MM.1S (cell line): Measurements from ENCODE around the gene DCST1.

ENCODE experiments used
- DNase-seq: peaks from one replicate; pipeline ENCODE4 v3.0.0-alpha.2; 2015
- H2AFZ ChIP-seq: fragments of 300-600 bp; sonication (generic); 2 replicates; pipeline ENCODE4 v1.6.0; 2016; ENCODE audit warnings: antibody characterized with exemption, low read length
- H3F3A ChIP-seq: fragments of 300-600 bp; sonication (generic); 2 replicates; pipeline ENCODE4 v1.6.1; 2016; ENCODE audit warnings: mild to moderate bottlenecking, antibody characterized with exemption, low read length, moderate library complexity, mixed read lengths; ENCODE audit not compliant: insufficient read depth
- H3K27ac ChIP-seq: fragments of 300-600 bp; sonication (generic); 2 replicates; pipeline ENCODE4 v1.5.1; 2016; ENCODE audit warnings: mild to moderate bottlenecking, low read length
- H3K27me3 ChIP-seq: fragments of 300-600 bp; sonication (generic); replicated peaks from 2 replicates; pipeline ENCODE4 v1.6.0; 2016; ENCODE audit warnings: low read length; ENCODE audit not compliant: insufficient read depth
- H3K36me3 ChIP-seq: fragments of 300-600 bp; sonication (generic); replicated peaks from 2 replicates; pipeline ENCODE4 v1.6.1; 2016; ENCODE audit warnings: mild to moderate bottlenecking, low read length, mixed read lengths; ENCODE audit not compliant: insufficient read depth
- H3K4me1 ChIP-seq: fragments of 300-600 bp; sonication (generic); 2 replicates; pipeline ENCODE4 v1.6.1; 2016; ENCODE audit warnings: low read length, mixed read lengths
- H3K4me2 ChIP-seq: fragments of 300-600 bp; sonication (generic); 2 replicates; pipeline ENCODE4 v1.6.0; 2016; ENCODE audit warnings: low read depth, low read length
- H3K4me3 ChIP-seq: fragments of 300-600 bp; sonication (generic); 2 replicates; pipeline ENCODE4 v1.5.1; 2016; ENCODE audit warnings: low read length, mixed read lengths
- H3K79me2 ChIP-seq: fragments of 300-600 bp; sonication (generic); 2 replicates; pipeline ENCODE4 v1.6.1; 2016; ENCODE audit warnings: mixed run types, low read length, mixed read lengths
- H3K9ac ChIP-seq: fragments of 300-600 bp; sonication (generic); 2 replicates; pipeline ENCODE4 v1.6.1; 2016; ENCODE audit warnings: low read length, mixed read lengths
- H3K9me2 ChIP-seq: fragments of 300-600 bp; sonication (generic); replicated peaks from 2 replicates; pipeline ENCODE4 v1.6.1; 2016; ENCODE audit warnings: mild to moderate bottlenecking, low read length, mixed read lengths; ENCODE audit not compliant: insufficient read depth
- H3K9me3 ChIP-seq: fragments of 300-600 bp; sonication (generic); replicated peaks from 2 replicates; pipeline ENCODE4 v1.6.1; 2016; ENCODE audit warnings: mild to moderate bottlenecking, low read length, mixed read lengths; ENCODE audit not compliant: insufficient read depth
- H4K20me1 ChIP-seq: fragments of 300-600 bp; sonication (generic); 2 replicates; pipeline ENCODE4 v1.6.1; 2016; ENCODE audit warnings: mild to moderate bottlenecking, low read length, moderate library complexity, mixed read lengths; ENCODE audit not compliant: insufficient read depth
- EZH2 ChIP-seq: fragments of 300-600 bp; sonication (generic); optimal IDR thresholded peaks from 2 replicates; pipeline ENCODE3; 2017; ENCODE audit warnings: low read depth, mild to moderate bottlenecking, antibody characterized with exemption, low read length, mixed read lengths
- EZH2phosphoT487 ChIP-seq: fragments of 300-600 bp; sonication (generic); IDR thresholded peaks from 2 replicates; pipeline ENCODE4 v1.6.1; 2018; ENCODE audit warnings: antibody characterized with exemption, low read length
- TF ChIP-seq, protein P1 (sequence below): fragments of 300-600 bp; sonication (generic); IDR thresholded peaks from 2 replicates; pipeline ENCODE4 v1.5.1; 2016; ENCODE audit warnings: antibody characterized with exemption, low read length, mixed read lengths

DCST1 gene

GRCh38 chr1:155042789-155043188, 9.2 kb downstream of the DCST1 start:
- Histone ChIP-seq H3K27me3 (no peaks in the 10 kb centered on the region), H3K27ac (no peak overlapping the region), H2AFZ (no peak overlapping the region), H3K9ac (no peak overlapping the region), H3K4me1 (peaks cover 39% of the 10 kb centered on the region), H3K4me2 (no peak overlapping the region), H4K20me1 (no peaks in the 10 kb centered on the region), H3F3A (peaks cover 10% of the 10 kb centered on the region), H3K9me2 (no peaks in the 10 kb centered on the region), H3K36me3 (no peaks in the 10 kb centered on the region), H3K9me3 (no peaks in the 10 kb centered on the region), H3K4me3 (no peak overlapping the region), H3K79me2 (no peaks in the 10 kb centered on the region)
- DNase-seq: no peak
- no peak for TF ChIP-seq EZH2
- TF ChIP-seq, protein P1, sequence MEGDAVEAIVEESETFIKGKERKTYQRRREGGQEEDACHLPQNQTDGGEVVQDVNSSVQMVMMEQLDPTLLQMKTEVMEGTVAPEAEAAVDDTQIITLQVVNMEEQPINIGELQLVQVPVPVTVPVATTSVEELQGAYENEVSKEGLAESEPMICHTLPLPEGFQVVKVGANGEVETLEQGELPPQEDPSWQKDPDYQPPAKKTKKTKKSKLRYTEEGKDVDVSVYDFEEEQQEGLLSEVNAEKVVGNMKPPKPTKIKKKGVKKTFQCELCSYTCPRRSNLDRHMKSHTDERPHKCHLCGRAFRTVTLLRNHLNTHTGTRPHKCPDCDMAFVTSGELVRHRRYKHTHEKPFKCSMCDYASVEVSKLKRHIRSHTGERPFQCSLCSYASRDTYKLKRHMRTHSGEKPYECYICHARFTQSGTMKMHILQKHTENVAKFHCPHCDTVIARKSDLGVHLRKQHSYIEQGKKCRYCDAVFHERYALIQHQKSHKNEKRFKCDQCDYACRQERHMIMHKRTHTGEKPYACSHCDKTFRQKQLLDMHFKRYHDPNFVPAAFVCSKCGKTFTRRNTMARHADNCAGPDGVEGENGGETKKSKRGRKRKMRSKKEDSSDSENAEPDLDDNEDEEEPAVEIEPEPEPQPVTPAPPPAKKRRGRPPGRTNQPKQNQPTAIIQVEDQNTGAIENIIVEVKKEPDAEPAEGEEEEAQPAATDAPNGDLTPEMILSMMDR: no peak

DNA sequence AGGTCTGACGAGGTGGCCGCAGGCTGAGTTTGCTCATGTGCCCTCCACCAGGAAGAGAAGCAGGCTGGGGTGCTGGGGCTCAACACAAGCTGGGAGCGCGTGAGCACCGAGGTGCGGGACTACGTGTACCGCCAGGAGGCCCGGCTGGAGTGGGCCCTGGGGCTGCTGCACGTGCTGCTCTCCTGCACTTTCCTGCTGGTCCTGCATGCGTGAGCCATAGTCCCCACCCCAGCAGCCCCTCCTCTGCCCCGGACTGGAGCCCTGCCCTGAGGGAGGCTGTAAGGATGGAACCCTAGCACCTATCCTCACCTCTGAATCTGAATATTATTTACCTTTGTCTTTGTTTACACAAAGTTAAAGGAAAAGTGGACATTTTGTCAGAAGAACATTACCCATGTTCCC, 9.7 kb downstream of the DCST1 start:
- Histone ChIP-seq H3K79me2 (no peaks in the 10 kb centered on the region), H3K4me2 (peak overlapping the region; percentile 64), H4K20me1 (no peaks in the 10 kb centered on the region), H3K4me3 (no peak overlapping the region), H3K9me3 (no peaks in the 10 kb centered on the region), H3K27me3 (no peaks in the 10 kb centered on the region), H3K9me2 (no peaks in the 10 kb centered on the region), H3K4me1 (peaks cover 36% of the 10 kb centered on the region), H3K36me3 (no peaks in the 10 kb centered on the region), H2AFZ (peak overlapping the region; percentile 75), H3K9ac (no peak overlapping the region), H3F3A (peaks cover 10% of the 10 kb centered on the region), H3K27ac (no peak overlapping the region)
- TF ChIP-seq, protein P1: no peak
- TF ChIP-seq EZH2 (no peak), EZH2phosphoT487 (no peak)
- no peak for DNase-seq

GRCh38 chr1:155043793-155044192, 10.2 kb downstream of the DCST1 start:
- no peak overlapping the region; the same call in 1 of the 2 replicates for H3K4me3 ChIP-seq
- no peaks in the 10 kb centered on the region for H3K9me2 ChIP-seq
- DNase-seq: no peak
- peaks cover 6% of the 10 kb centered on the region for H3F3A ChIP-seq
- H3K9me3 ChIP-seq: no peaks in the 10 kb centered on the region
- H2AFZ ChIP-seq: peak overlapping the region; percentile 75
- H3K36me3 ChIP-seq: no peaks in the 10 kb centered on the region
- no peaks in the 10 kb centered on the region for H4K20me1 ChIP-seq
- peak overlapping the region; percentile 64 for H3K4me2 ChIP-seq
- TF ChIP-seq EZH2phosphoT487: no peak
- TF ChIP-seq, protein P1: no peak; the same call in 1 of the 2 replicates
- no peak for TF ChIP-seq EZH2
- H3K27me3 ChIP-seq: no peaks in the 10 kb centered on the region
- H3K79me2 ChIP-seq: no peaks in the 10 kb centered on the region
- peak overlapping the region; percentile 8; the same call in 1 of the 2 replicates for H3K9ac ChIP-seq
- H3K27ac ChIP-seq: no peak overlapping the region
- peaks cover 31% of the 10 kb centered on the region for H3K4me1 ChIP-seq
